Astrocyte (in vitro differentiated cells and primary cell): Measurements from ENCODE around the gene WASF1.

Experiments
- CTCF ChIP-seq: IDR thresholded peaks from 2 replicates; pipeline ENCODE4 v1.5.1; 2011; ENCODE audit warnings: low read depth, mild to moderate bottlenecking, inconsistent platforms, low read length, moderate library complexity; ENCODE audit not compliant: insufficient read depth
- EZH2 ChIP-seq: IDR thresholded peaks from 2 replicates; pipeline ENCODE4 v1.6.1; 2012; ENCODE audit warnings: mild to moderate bottlenecking, low read length, inconsistent platforms; ENCODE audit not compliant: insufficient read depth

GRCh38 chr6:110102411-110102810 is 77.1 kb downstream of the WASF1 start:
- TF ChIP-seq CTCF (no peak), EZH2 (no peak)
